Fibroblast of mammary gland (primary cell): ENCODE results near the gene FHIP1B.

Experiments used
- DNase-seq: peaks from one replicate; pipeline ENCODE4 v3.0.0-alpha.2; 2010; ENCODE audit warnings: low read depth
- H3K4me3 ChIP-seq: 2 replicates; pipeline ENCODE4 v1.5.1; 2011; ENCODE audit warnings: low read depth, mild to moderate bottlenecking, low read length, moderate library complexity; ENCODE audit not compliant: control insufficient read depth
- TF ChIP-seq, protein P1 (sequence below): conservative IDR thresholded peaks from 2 replicates; pipeline ENCODE4 v1.5.1; 2011; ENCODE audit warnings: low read depth, low read length, inconsistent platforms; ENCODE audit not compliant: control insufficient read depth, insufficient read depth

Gene FHIP1B

DNA sequence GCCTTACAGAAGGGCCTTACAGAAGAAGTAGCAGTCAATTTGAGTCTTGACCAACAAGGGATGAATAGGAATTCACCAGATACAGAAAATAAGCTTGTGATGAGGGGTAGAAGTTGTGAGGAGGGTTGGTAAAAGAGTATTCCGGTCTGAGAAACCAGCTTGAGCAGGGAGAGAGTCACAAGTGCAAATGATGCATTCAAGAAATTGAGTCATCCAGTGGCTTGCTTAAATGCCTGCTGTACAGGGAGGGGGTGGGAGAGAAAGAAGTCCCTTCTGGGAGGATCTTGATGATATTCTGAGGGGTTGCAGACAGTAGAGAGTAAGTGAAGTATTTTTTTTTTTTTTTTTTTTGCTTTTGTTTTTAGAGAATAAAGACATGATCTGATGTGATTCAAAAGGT lies 34.4 kb upstream of the FHIP1B start:
- TF ChIP-seq, protein P1, sequence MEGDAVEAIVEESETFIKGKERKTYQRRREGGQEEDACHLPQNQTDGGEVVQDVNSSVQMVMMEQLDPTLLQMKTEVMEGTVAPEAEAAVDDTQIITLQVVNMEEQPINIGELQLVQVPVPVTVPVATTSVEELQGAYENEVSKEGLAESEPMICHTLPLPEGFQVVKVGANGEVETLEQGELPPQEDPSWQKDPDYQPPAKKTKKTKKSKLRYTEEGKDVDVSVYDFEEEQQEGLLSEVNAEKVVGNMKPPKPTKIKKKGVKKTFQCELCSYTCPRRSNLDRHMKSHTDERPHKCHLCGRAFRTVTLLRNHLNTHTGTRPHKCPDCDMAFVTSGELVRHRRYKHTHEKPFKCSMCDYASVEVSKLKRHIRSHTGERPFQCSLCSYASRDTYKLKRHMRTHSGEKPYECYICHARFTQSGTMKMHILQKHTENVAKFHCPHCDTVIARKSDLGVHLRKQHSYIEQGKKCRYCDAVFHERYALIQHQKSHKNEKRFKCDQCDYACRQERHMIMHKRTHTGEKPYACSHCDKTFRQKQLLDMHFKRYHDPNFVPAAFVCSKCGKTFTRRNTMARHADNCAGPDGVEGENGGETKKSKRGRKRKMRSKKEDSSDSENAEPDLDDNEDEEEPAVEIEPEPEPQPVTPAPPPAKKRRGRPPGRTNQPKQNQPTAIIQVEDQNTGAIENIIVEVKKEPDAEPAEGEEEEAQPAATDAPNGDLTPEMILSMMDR = no peak
- H3K4me3 ChIP-seq = no peak overlapping the region
- peak; percentile 46 for DNase-seq

- DNase-seq = no peak
- TF ChIP-seq, protein P1 = no peak
- no peak overlapping the region for H3K4me3 ChIP-seq
Measured at GRCh38 chr11:6263662-6264061, 29.2 kb upstream of the FHIP1B start.

GRCh38 chr11:6260207-6260726 lies 25.8 kb upstream of the FHIP1B start:
- DNase-seq = no peak
- TF ChIP-seq, protein P1 = no peak
- H3K4me3 ChIP-seq = no peak overlapping the region

DNA sequence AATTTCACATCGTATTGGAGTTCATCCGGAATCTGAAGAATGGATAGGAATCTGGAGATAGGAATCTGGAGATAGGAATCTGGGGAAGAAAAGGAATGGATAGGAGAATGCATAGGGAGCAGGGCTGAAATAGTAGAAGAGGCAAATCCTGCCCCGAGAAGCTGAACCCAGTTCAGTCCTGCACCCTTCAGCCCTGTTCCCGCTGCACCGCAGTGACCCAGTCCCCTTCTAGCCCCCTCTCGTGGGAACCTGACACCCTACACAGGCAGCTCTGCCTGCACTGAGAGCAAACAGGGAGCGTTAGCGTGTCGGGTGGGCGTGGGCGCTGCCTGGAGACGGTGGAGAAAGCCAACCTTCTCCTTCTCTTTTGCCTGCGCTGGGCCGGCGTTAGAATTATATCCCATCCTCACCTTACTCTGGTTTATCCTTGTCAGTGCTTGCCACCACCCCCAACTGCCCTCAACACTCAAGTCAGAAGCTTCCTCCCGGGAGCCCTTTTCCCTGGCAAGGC lies 24.2 kb upstream of the FHIP1B start:
- DNase-seq = no peak
- no peak overlapping the region for H3K4me3 ChIP-seq
- TF ChIP-seq, protein P1 = no peak

GRCh38 chr11:6258141-6258540 lies 23.7 kb upstream of the FHIP1B start:
- DNase-seq = no peak
- H3K4me3 ChIP-seq = no peak overlapping the region
- TF ChIP-seq, protein P1 = no peak

GRCh38 chr11:6253197-6253596 lies 18.8 kb upstream of the FHIP1B start:
- H3K4me3 ChIP-seq = no peak overlapping the region
- no peak for DNase-seq
- TF ChIP-seq, protein P1 = no peak
